H1 (cell line): ENCODE results near the gene SNAP25. TPM values are rescaled to one million over a fixed set of nuclear protein-coding genes. Genes with fewer than 3 reads are reported as not detected.
A peak's percentile ranks its signal among the peaks of the same experiment; 100 is the strongest.

Experiments
- CTCF ChIA-PET: fragments of 300-600 bp; sonication (Branson Sonifier 250); formaldehyde crosslinking; loops from one replicate; lab custom pipeline; 2021; ENCODE audit not compliant: partially characterized antibody; lab: Charles Lee
- POLR2A ChIA-PET: fragments of 300-600 bp; sonication (Branson Sonifier 250); formaldehyde crosslinking; loops from one replicate; lab custom pipeline; 2021; ENCODE audit warnings: inconsistent platforms; ENCODE audit not compliant: partially characterized antibody; lab: Charles Lee
- DNase-seq, 2 experiments: peaks; one replicate each; pipeline versions ENCODE4 v3.0.0 to v3.0.0-alpha.2; 2010 to 2022; ENCODE audit warnings: low spot score in 2 of 2, low read depth in 1 of 2, mixed read lengths in 1 of 2
- FAIRE-seq: peaks from 2 replicates; lab custom pipeline; 2011; peaks lifted over from hg19 to GRCh38; lab: Jason Lieb, UNC
- H2AFZ ChIP-seq: 2 replicates; pipeline ENCODE4 v1.8.1; 2012; ENCODE audit warnings: low read length, inconsistent platforms
- H2AK5ac ChIP-seq: 2 replicates; pipeline ENCODE4 v1.6.1; 2013; ENCODE audit warnings: low read depth, low read length
- H2BK120ac ChIP-seq: replicated peaks from 2 replicates; pipeline ENCODE3; 2013; ENCODE audit warnings: low read depth, low read length, inconsistent platforms
- H2BK12ac ChIP-seq: 2 replicates; pipeline ENCODE4 v1.6.1; 2013; ENCODE audit warnings: low read depth, low read length
- H2BK15ac ChIP-seq: 2 replicates; pipeline ENCODE4 v1.6.1; 2013; ENCODE audit warnings: low read length
- H2BK20ac ChIP-seq: 2 replicates; pipeline ENCODE4 v1.6.1; 2013; ENCODE audit warnings: low read length
- H2BK5ac ChIP-seq: 2 replicates; pipeline ENCODE4 v1.6.1; 2013; ENCODE audit warnings: low read depth, low read length
- H3K14ac ChIP-seq: 2 replicates; pipeline ENCODE4 v1.6.1; 2013; ENCODE audit warnings: inconsistent platforms; ENCODE audit not compliant: insufficient read length
- H3K18ac ChIP-seq: 2 replicates; pipeline ENCODE4 v1.6.1; 2013; ENCODE audit warnings: low read length; ENCODE audit errors: extremely low read depth
- H3K23ac ChIP-seq: 2 replicates; pipeline ENCODE4 v1.6.1; 2013; ENCODE audit warnings: inconsistent platforms; ENCODE audit not compliant: insufficient read length
- H3K23me2 ChIP-seq: 2 replicates; pipeline ENCODE4 v1.6.1; 2013; ENCODE audit warnings: low read depth, low read length
- H3K27ac ChIP-seq: 2 replicates; pipeline ENCODE4 v1.6.1; 2011; ENCODE audit warnings: low read depth, low read length, inconsistent platforms
- H3K27me3 ChIP-seq, 4 experiments: replicated peaks in 1 of 4; 1 replicate in 1 of 4; 2 replicates in 3 of 4; pipeline versions ENCODE4 v1.6.1 to v1.8.1; 2011 to 2013; ENCODE audit warnings: low read length in 3 of 4, mild to moderate bottlenecking in 3 of 4, inconsistent platforms in 2 of 4, mixed read lengths in 2 of 4, moderate library complexity in 1 of 4; ENCODE audit not compliant: control insufficient read depth in 3 of 4, insufficient read depth in 3 of 4; ENCODE audit errors: extremely low read depth in 1 of 4
- H3K36me3 ChIP-seq, 4 experiments: 2 replicates each; pipeline versions ENCODE4 v1.6.1 to v1.8.1; 2011 to 2013; ENCODE audit warnings: mild to moderate bottlenecking in 4 of 4, low read length in 3 of 4, moderate library complexity in 2 of 4, control low read depth in 1 of 4, inconsistent platforms in 1 of 4; ENCODE audit not compliant: insufficient read depth in 4 of 4, control insufficient read depth in 2 of 4
- H3K4ac ChIP-seq: replicated peaks from 2 replicates; pipeline ENCODE3; 2013; ENCODE audit warnings: low read length, low read depth, mixed read lengths, inconsistent platforms; ENCODE audit not compliant: insufficient read length
- H3K4me1 ChIP-seq, 4 experiments: replicated peaks in 1 of 4; 1 replicate in 1 of 4; 2 replicates in 3 of 4; pipeline versions ENCODE4 v1.6.1 to v1.8.1; 2011 to 2013; ENCODE audit warnings: low read length in 3 of 4, inconsistent platforms in 2 of 4, mixed read lengths in 1 of 4; ENCODE audit not compliant: insufficient read depth in 4 of 4, control insufficient read depth in 3 of 4
- H3K4me2 ChIP-seq, 2 experiments: 2 replicates each; pipeline versions ENCODE4 v1.6.1 to v1.8.1; 2011 to 2013; ENCODE audit warnings: low read depth in 2 of 2, low read length in 2 of 2, control low read depth in 1 of 2, inconsistent platforms in 1 of 2, mild to moderate bottlenecking in 1 of 2; ENCODE audit not compliant: insufficient read depth in 1 of 2
- H3K4me3 ChIP-seq, 4 experiments: fragments of 200-600, 300-600 bp in 1 of 4; sonication (generic), shearing (Covaris generic), sonication (Bioruptor Twin) in 1 of 4; 2 replicates each; pipeline versions ENCODE4 v1.5.1 to v1.8.1; 2011 to 2016; ENCODE audit warnings: low read length in 4 of 4, low read depth in 3 of 4, control low read depth in 2 of 4, inconsistent platforms in 2 of 4, mild to moderate bottlenecking in 2 of 4, mixed read lengths in 1 of 4, moderate library complexity in 1 of 4; ENCODE audit not compliant: insufficient read depth in 2 of 4; ENCODE audit errors: extremely low read depth in 1 of 4
- H3K56ac ChIP-seq: replicated peaks from 2 replicates; pipeline ENCODE3; 2013; ENCODE audit warnings: low read depth, mild to moderate bottlenecking, mixed read lengths, low read length, inconsistent platforms; ENCODE audit not compliant: insufficient read length
- H3K79me1 ChIP-seq: 2 replicates; pipeline ENCODE4 v1.6.1; 2013; ENCODE audit warnings: low read depth, low read length, control low read depth
- H3K79me2 ChIP-seq, 2 experiments: 2 replicates each; pipeline versions ENCODE4 v1.6.1 to v1.8.1; 2012 to 2013; ENCODE audit warnings: low read length in 2 of 2, mild to moderate bottlenecking in 2 of 2, inconsistent platforms in 1 of 2; ENCODE audit not compliant: insufficient read depth in 2 of 2, control insufficient read depth in 1 of 2
- H3K9ac ChIP-seq, 4 experiments: replicated peaks in 1 of 4; 1 replicate in 1 of 4; 2 replicates in 3 of 4; pipeline versions ENCODE4 v1.6.1 to v1.8.1; 2011 to 2013; ENCODE audit warnings: low read depth in 3 of 4, low read length in 3 of 4, control low read depth in 2 of 4, mild to moderate bottlenecking in 2 of 4, moderate library complexity in 2 of 4, inconsistent platforms in 1 of 4; ENCODE audit errors: extremely low read depth in 1 of 4
- H3K9me3 ChIP-seq, 2 experiments: 2 replicates each; pipeline versions ENCODE4 v1.6.1 to v1.8.1; 2012 to 2013; ENCODE audit warnings: mild to moderate bottlenecking in 2 of 2, moderate library complexity in 2 of 2, control low read depth in 1 of 2, inconsistent platforms in 1 of 2, low read depth in 1 of 2, low read length in 1 of 2, mixed read lengths in 1 of 2; ENCODE audit not compliant: insufficient read depth in 2 of 2
- H4K20me1 ChIP-seq, 2 experiments: replicated peaks in 1 of 2; 2 replicates each; pipeline versions ENCODE3 to v1.8.1; 2011 to 2013; ENCODE audit warnings: inconsistent platforms in 2 of 2, low read length in 2 of 2, mild to moderate bottlenecking in 1 of 2; ENCODE audit not compliant: insufficient read depth in 2 of 2, control insufficient read depth in 1 of 2
- H4K5ac ChIP-seq: 2 replicates; pipeline ENCODE4 v1.6.1; 2013; ENCODE audit warnings: low read length, low read depth, mixed read lengths, inconsistent platforms; ENCODE audit not compliant: insufficient read length
- H4K8ac ChIP-seq: 2 replicates; pipeline ENCODE4 v1.8.0; 2013; ENCODE audit warnings: mild to moderate bottlenecking, moderate library complexity, low read length, inconsistent platforms; ENCODE audit not compliant: insufficient read depth; ENCODE audit errors: extremely low read depth
- H4K91ac ChIP-seq: replicated peaks from 2 replicates; pipeline ENCODE3; 2013; ENCODE audit warnings: low read length, mixed read lengths, inconsistent platforms; ENCODE audit not compliant: insufficient read length
- CBX5 ChIP-seq: fragments of 300-800, 300-1000 bp; sonication (generic); IDR thresholded peaks from 2 replicates; pipeline ENCODE4 v1.7.1; 2016; ENCODE audit warnings: antibody characterized with exemption, low read length, low read depth
- E2F6 ChIP-seq: IDR thresholded peaks from 2 replicates; pipeline ENCODE4 v1.6.1; 2012; ENCODE audit warnings: inconsistent platforms
- EGR1 ChIP-seq: IDR thresholded peaks from 2 replicates; pipeline ENCODE4 v1.6.1; 2011; ENCODE audit warnings: low read depth, low read length, borderline replicate concordance
- EZH2 ChIP-seq: fragments of 200-600 bp; sonication (generic); IDR thresholded peaks from 2 replicates; pipeline ENCODE4 v1.7.1; 2012; ENCODE audit warnings: low read depth, mild to moderate bottlenecking, moderate library complexity, low read length, inconsistent platforms; ENCODE audit not compliant: severe bottlenecking
- FOSL1 ChIP-seq: IDR thresholded peaks from 2 replicates; pipeline ENCODE4 v1.6.1; 2011; ENCODE audit warnings: mild to moderate bottlenecking, low read depth, low read length, moderate library complexity; ENCODE audit not compliant: insufficient read depth
- JUN ChIP-seq: IDR thresholded peaks from 2 replicates; pipeline ENCODE4 v1.6.1; 2011; ENCODE audit warnings: low read depth, mild to moderate bottlenecking, improper control_type of control experiment, low read length
- MAX ChIP-seq: IDR thresholded peaks from 2 replicates; pipeline ENCODE4 v1.6.1; 2012; ENCODE audit warnings: inconsistent platforms
- SAP30 ChIP-seq: fragments of 300-600 bp; sonication (generic); IDR thresholded peaks from 2 replicates; pipeline ENCODE4 v1.7.1; 2012; ENCODE audit warnings: low read length, moderate library complexity, mild to moderate bottlenecking, inconsistent platforms; ENCODE audit not compliant: insufficient read depth, insufficient replicate concordance
- SRF ChIP-seq: IDR thresholded peaks from 2 replicates; pipeline ENCODE4 v1.6.1; 2011; ENCODE audit warnings: mild to moderate bottlenecking, low read depth, low read length, moderate library complexity
- WGBS, 2 experiments: shearing (Covaris generic) in 1 of 2; methylation state at CpG; one replicate each; pipeline versions ENCODE4 v1.1.6 to v1.1.7; 2013 to 2015; ENCODE audit warnings: low lambda C conversion rate in 2 of 2, mixed read lengths in 2 of 2, inconsistent platforms in 1 of 2, low coverage in 1 of 2, missing lambda C conversion rate in 1 of 2; ENCODE audit not compliant: insufficient replicate concordance in 2 of 2, insufficient coverage in 1 of 2, insufficient read length in 1 of 2; ENCODE audit errors: extremely low coverage in 1 of 2, missing lambda C conversion rate in 1 of 2; 5-methylcytosine and 5-hydroxymethylcytosine counted together
- polyA plus RNA-seq, 7 experiments: library from polyadenylated mRNA; depleted of rRNA in 3 of 7; stranded (reverse) in 5 of 7; unstranded in 2 of 7; fragments of >200 nt in 5 of 7; fragments of 200-250 nt in 2 of 7; gene quantifications; 1 replicate in 5 of 7; 2 replicates in 1 of 7; 4 replicates in 1 of 7; pipeline versions ENCODE4 v1.2.1 to v1.2.3, GENCODE V29; 2011 to 2013; ENCODE audit warnings: missing spikeins in 2 of 7, mixed read lengths in 2 of 7
- total RNA-seq: library from RNA; stranded (reverse); fragmentation: NEBNext Ultra II Directional; extraction: Animal tissue kit (Norgen Biotek cat#: 25700); gene quantifications from 2 replicates; pipeline ENCODE4 v1.2.1, GENCODE V29; 2021

Gene SNAP25
- total and polyA plus RNA-seq, 2 of the 8 experiments (the other 6 are each of a cell fraction or from before 2014, with no cell fraction given) = 0.51 to 0.52 TPM

GRCh38 chr20:10201321-10201870 is 17.2 kb upstream of the SNAP25 start:
- Histone ChIP-seq H2BK120ac (no peak overlapping the region), H3K14ac (no peak overlapping the region), H3K79me2 (no peaks in the 10 kb centered on the region), H2BK20ac (no peak overlapping the region), H3K23me2 (no peaks in the 10 kb centered on the region), H4K5ac (no peak overlapping the region), H3K27me3 (no peaks in the 10 kb centered on the region), H4K8ac (no peak overlapping the region), H3K56ac (no peak overlapping the region), H3K18ac (no peak overlapping the region), H2AFZ (0 out of 2 replicates have a peak overlapping the region, but pooled peaks have one; percentile 1), H2BK5ac (no peak overlapping the region), H3K4me2 (no peak overlapping the region), H3K27ac (no peak overlapping the region), H2BK12ac (no peak overlapping the region), H3K9ac (no peak overlapping the region), H2AK5ac (no peak overlapping the region), H3K23ac (no peak overlapping the region), H3K9me3 (no peaks in the 10 kb centered on the region), H3K79me1 (no peaks in the 10 kb centered on the region), H4K91ac (no peak overlapping the region), H2BK15ac (peak overlapping the region; percentile 14; the same call in 1 of the 2 replicates), H3K4me1 (no peaks in the 10 kb centered on the region), H3K4ac (no peak overlapping the region), H3K4me3 (no peak overlapping the region), H3K36me3 (no peaks in the 10 kb centered on the region), H4K20me1 (no peaks in the 10 kb centered on the region)
- CTCF ChIA-PET = interaction anchor here (1.8 kb wide), 1 partner anchor 124 kb away, joined by 4 read pairs; no protein-coding TSS in a partner anchor
- POLR2A ChIA-PET = no interaction called here
- no peak for FAIRE-seq
- 79% methylated on average over 3 of the region's 3 CpGs; no CpG with 5 or more reads in 1 of the 2 experiments for WGBS, 2 experiments
- DNase-seq = no peak
- TF ChIP-seq CBX5 = no peak
- TF ChIP-seq E2F6 = no peak
- no peak for TF ChIP-seq SRF
- TF ChIP-seq FOSL1 = no peak
- TF ChIP-seq EGR1 = no peak
- no peak for TF ChIP-seq MAX
- no peak for TF ChIP-seq SAP30
- TF ChIP-seq JUN = no peak
- TF ChIP-seq EZH2 = no peak
